GM18907 (cell line): ENCODE data around the gene RNASE1.
"Not testable (repeated sequence)": the region's sequence is repeated elsewhere in the genome, so short reads cannot be mapped to it uniquely, and the experiment has no call there.

Experiments
- ATAC-seq: cut with Tn5 transposase; IDR thresholded peaks from one replicate; pipeline ENCODE4 v1.9.1; 2021; ENCODE audit warnings: mild to moderate bottlenecking, moderate library complexity; ENCODE audit not compliant: unreplicated experiment

The RNASE1 gene

GRCh38 chr14:20802341-20803084 is at the start of gene RNASE1:
Gene RNASE1 (minus strand): TSS chr14:20802844. CDS start chr14:20802068, 776 bp downstream.
- ATAC-seq: no peak

DNA sequence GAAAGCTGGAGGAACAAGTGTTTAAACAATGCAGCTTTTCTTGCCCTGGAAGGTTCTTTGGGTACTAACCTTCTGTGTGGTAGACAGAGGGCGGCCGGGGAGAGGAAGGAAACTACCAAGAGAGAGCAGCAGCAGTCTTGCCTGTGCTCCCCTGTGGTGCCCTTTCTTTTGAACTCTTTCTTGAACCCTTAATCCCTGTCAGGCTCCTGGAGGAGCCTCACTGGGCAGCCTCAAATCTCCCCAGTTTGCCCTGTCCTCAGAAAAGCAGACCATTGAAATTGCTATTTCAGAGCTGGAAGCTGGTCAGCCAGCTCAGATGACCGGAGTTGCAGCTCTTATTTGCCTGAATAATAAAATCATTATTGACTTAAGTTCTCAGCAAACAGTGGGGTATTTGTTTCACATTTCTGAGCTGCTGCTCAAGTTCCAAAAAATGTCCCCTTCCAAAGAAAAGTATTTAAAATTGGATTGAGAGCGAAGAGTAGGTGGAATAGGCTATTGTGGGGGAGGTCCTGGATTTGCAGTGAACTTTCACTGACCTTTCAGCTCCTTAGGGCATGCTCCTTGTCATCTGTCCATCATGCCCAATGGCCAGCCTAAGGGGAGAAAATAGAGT is 46.4 kb upstream of the RNASE1 start:
- ATAC-seq: no peak

DNA sequence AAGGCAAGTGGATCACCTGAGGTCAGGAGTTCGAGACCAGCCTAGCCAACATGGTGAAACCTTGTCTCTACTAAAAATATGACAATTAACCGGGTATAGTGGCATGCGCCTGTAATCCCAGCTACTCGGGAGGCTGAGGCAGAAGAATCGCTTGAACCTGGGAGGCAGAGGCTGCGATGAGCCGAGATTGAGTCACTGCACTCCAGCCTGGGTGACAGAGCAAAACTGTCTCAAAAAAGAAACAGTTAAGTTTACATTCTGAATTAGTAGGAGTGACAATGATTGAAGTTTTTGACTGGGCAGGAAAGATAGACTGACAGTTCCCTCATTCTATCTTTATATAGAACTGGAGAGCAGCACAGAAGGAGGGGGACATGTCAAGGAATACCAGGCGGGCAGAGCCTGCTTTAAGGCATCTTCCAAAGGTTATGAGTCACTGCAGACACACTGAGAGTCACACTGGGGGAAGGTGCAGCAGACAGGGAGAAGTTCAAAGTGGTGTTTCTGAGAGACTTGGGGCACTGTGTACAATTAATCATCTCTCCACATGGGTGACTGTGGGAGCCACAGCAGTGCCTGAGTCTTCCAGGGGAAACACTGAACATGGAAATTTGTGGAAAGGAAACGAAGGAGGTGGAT is 45.8 kb upstream of the RNASE1 start:
- no peak for ATAC-seq

DNA sequence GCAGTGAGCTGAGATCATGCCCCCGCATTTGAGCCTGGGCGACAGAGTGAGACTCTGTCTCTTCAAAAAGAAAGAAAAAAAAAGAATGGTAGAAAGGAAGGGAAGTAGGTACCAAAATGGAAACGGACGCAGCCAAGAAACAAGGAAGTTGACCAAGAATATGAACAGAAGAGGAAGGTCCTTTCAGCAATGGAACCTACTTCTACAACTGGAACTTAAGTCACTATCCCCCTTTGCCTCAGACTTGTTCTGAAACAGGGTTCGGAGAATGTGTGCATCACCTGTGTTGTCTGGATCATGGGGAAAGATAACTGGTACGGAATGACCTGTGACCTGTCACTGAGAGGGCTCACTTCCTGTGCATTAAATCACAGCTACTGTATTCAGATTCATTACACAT is 43.9 kb upstream of the RNASE1 start:
- ATAC-seq: no peak

- no peak for ATAC-seq
These were observed 38.5 kb upstream of the RNASE1 start for GRCh38 chr14:20841096-20841495.

GRCh38 chr14:20837831-20838230 is 35.2 kb upstream of the RNASE1 start:
- no peak for ATAC-seq

DNA sequence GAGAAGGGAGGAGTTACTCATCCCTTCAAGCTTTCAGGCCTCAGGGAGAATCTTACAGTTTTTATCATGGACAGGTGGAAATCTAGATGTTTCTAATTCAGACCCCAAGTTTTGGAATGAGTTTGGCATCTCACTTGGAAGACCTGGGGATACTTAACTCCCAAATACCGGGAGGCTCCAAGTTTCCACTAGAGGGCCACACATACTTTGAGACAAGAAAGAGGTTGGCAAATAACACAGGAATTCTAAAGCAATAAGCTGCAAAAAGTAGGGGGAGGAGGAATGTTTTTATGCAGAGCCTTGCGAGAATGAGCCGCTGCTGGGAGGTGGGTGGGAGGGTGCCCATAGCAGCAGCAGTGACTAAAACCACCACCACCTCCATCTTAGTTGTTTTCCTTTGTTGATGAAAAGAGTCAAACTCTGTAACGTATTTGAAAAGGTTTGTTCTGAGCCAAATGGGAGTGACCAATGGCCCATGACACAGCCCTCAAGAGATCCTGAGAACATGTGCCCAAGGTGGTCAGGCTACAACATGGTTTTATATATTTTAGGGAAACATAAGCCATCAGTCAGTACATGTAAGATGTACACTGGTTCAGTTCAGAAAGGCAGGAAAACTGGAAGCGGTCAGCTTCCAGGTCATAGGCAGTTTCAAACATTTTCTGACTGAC is 34.2 kb upstream of the RNASE1 start:
- no peak for ATAC-seq

DNA sequence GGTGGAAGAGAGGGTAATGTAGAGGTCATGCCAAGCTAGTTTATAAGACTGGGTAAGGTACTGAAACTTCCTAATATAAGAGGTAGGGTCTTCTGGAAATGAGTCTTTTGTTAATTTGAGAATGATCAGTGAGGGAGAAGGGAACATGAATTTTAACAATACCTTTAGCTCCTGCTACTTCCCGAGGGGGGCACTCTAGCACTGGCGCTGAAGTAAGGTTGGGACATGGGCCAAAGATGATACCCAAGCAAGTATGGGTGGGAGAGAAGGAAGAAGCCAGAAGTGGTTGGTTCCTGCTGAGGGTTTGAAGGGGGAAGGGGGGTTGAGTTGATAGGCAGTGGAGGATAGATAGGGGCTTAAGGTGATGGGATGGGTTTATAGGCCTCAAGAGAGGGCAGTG is 32.3 kb upstream of the RNASE1 start:
- no peak for ATAC-seq

DNA sequence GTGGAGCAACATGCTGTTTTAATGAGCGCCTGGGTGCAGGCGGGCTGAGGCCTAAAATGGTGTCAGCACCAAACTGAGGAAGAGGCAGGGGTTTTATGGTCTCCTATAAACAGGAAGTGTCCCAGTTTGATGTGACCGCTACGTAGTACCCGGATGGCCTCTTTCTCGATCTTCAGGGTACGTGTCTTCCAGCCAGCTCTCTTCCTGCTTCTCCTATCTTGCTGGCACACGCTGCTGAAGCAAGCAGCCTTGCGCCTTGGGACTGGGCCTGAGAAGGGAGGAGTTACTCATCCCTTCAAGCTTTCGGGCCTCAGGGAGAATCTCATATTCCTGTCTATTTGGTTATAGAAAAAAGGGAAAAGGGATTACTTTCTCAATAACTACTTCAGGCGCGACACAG is 28.2 kb upstream of the RNASE1 start:
- no peak for ATAC-seq

GRCh38 chr14:20828024-20828694 is 25.5 kb upstream of the RNASE1 start:
- not testable (repeated sequence) for ATAC-seq

DNA sequence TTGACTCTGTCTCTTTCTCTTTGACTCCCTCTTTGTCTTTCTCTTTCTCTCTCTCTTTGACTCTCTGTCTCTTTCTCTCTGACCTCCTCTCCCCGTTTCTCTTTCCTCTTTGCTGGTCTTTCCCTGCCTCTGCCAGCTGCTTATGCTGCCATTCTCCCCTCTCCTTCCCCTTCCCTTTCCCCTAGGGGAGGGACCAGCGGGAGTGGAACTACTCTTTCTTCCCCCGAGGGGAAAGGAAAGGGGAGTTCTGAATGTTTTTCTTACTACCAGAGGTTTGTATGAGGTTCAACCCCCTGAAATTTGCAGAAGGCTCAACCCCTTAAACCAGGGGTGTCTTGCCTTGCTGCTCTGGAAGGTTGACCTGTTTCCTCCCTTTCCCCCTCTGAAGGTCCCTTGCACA is 24.7 kb upstream of the RNASE1 start:
- ATAC-seq: no peak

DNA sequence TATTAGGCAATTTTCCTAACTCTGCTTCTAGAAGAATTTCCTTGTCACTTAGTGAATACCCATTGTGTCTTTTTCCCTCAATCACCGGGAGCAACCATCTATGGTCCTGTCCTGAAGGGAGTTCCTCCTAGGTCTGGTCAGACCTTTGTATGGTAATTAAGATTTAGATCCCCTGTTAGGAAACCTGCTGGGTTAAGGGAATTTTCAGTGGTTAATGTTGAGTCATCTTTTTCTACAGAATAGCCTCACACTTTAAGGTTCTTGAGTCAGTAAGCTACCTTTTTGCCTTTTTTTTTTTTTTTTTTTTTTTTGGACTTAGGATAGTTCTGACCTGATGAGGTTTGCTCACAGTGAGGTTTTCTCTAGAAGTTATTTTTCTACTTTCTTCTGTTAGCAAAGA is 24.0 kb upstream of the RNASE1 start:
- not testable (repeated sequence) for ATAC-seq

DNA sequence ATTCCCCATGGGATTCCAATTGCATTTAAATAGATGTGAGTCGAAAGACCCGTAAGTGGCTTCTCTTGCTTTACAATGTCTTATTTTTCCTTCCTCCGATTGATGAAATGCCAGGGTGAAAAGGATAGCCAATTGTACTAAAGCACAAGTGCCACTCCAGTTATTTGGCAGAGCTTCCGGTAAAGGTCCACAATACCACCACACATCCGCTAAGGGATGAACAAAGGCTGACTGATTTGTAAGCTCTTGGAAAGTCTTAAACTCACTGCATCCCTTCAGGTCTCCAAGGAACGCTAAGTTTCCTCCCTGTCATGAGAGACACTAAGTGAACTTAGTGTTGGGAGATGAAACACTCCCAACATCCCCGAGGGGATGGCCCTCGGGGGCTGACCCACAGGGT is 21.2 kb upstream of the RNASE1 start:
- ATAC-seq: no peak

GRCh38 chr14:20821521-20822108 is 19.0 kb upstream of the RNASE1 start:
- not testable (repeated sequence) for ATAC-seq

DNA sequence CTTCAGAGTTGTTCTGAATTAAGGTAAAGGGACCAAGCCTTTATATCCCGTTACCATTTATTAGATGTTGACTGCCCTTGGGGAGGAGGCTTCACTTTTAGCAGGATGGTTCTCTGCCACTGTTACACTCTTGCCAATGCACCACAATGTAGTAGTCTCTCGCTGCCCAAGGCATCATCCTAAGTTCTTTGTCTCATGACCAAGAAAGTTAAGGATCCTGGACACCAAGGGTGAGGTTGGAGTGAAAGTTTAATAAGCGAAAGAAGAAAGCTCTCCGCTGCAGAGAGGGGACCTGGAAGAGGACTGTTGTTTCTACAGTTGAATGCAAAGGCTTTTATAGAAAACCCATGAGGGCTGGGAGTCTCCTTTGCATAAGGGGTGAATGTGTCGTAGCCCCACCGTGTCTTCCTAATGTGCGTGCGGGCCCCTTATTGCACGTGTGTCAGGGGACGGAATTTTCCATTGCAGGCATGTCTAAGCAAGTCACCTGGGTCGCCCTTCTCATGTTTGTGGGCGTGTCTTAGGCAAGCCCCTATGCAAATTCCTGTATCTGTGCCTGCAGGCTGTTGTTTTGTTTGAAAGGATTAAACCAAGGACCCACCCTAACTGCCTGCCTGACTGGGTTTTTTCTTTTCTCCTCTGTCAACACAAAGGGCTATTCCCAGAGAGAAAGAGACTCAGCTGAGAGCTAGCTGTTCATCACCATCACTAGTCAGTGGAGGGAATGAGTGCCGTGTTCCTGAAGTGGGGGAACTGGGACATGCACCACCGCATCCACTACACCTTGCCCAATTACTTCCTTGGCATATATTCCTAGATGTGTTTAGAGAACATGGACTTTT is 17.6 kb upstream of the RNASE1 start:
- no peak for ATAC-seq

- ATAC-seq: no peak
These were observed 16.2 kb upstream of the RNASE1 start for GRCh38 chr14:20818861-20819260.

GRCh38 chr14:20815946-20816345 is 13.3 kb upstream of the RNASE1 start:
- not testable (repeated sequence) for ATAC-seq

- no peak for ATAC-seq
These were observed 9.6 kb upstream of the RNASE1 start for GRCh38 chr14:20811986-20812975.

DNA sequence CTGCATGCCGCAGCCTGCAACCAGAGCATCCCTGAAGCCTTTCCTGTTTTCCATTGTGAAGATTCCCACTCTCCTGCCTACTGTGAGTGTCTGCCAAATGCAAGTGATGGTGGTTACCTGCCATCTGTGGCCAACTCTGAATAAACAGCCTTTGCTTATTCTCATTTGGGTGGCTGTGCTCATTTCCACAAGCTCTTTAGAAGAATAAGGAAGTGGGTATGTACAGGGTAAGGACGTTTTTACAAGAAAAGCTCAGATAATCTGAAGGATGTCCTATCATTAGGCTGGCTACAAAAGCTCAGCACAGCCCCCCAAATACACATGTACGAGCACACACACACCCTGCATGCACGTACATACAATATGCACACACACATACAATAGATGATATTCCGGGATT is 7.3 kb upstream of the RNASE1 start:
- ATAC-seq: no peak
